HG02763 (cell line): ENCODE measurements around the gene HMG20B.
"Not testable (repeated sequence)": the region's sequence is repeated elsewhere in the genome, so short reads cannot be mapped to it uniquely, and the experiment has no call there.

ENCODE experiments used
- ATAC-seq: cut with Tn5 transposase; IDR thresholded peaks from one replicate; pipeline ENCODE4 v1.9.1; 2021; ENCODE audit warnings: mild to moderate bottlenecking, moderate library complexity; ENCODE audit not compliant: unreplicated experiment

HMG20B gene

GRCh38 chr19:3555653-3556422, 16.9 kb upstream of the HMG20B start:
- no peak for ATAC-seq

- no peak for ATAC-seq
Observed at GRCh38 chr19:3556423-3556977, 16.2 kb upstream of the HMG20B start.

GRCh38 chr19:3556978-3557460, 15.7 kb upstream of the HMG20B start:
- ATAC-seq: peak; percentile 26

- peak; percentile 82 for ATAC-seq
Observed at GRCh38 chr19:3557461-3558248, 15.1 kb upstream of the HMG20B start, which contains the start of gene MFSD12. Gene MFSD12, minus strand, starts transcription at chr19:3557586. Its CDS starts 183 bp downstream, at chr19:3557403.

GRCh38 chr19:3563709-3564524, 8.8 kb upstream of the HMG20B start:
- ATAC-seq: no peak

GRCh38 chr19:3565139-3565538, 7.6 kb upstream of the HMG20B start:
- ATAC-seq: no peak

GRCh38 chr19:3570042-3570441, 2.7 kb upstream of the HMG20B start:
- not testable (repeated sequence) for ATAC-seq

- ATAC-seq: no peak
Observed at GRCh38 chr19:3570606-3571011, 2.1 kb upstream of the HMG20B start.

GRCh38 chr19:3572132-3572854, 451 bp upstream of the HMG20B start:
- peak; percentile 91 for ATAC-seq

GRCh38 chr19:3573162-3573857, 566 bp downstream of the HMG20B start:
- ATAC-seq: peak; percentile 2

- ATAC-seq: no peak
Observed at GRCh38 chr19:3573858-3574637, 1.3 kb downstream of the HMG20B start.

GRCh38 chr19:3575260-3575741, 2.6 kb downstream of the HMG20B start:
- ATAC-seq: no peak

- ATAC-seq: no peak
Observed at GRCh38 chr19:3575949-3576673, 3.4 kb downstream of the HMG20B start.

- ATAC-seq: no peak
Observed at GRCh38 chr19:3576696-3577443, 4.1 kb downstream of the HMG20B start.

- no peak for ATAC-seq
Observed at GRCh38 chr19:3577723-3578344, 5.1 kb downstream of the HMG20B start.

GRCh38 chr19:3578390-3578789, 5.6 kb downstream of the HMG20B start:
- no peak for ATAC-seq
